Bone marrow (tissue), 2 donors: ENCODE data around the gene OSER1.
A peak's percentile ranks its signal among the peaks of the same experiment; 100 is the strongest.
"Not testable (repeated sequence)": the region's sequence is repeated elsewhere in the genome, so short reads cannot be mapped to it uniquely, and the experiment has no call there.

Source experiments
- DNase-seq, 2 donors: peaks; one replicate each; lab custom pipeline; 2025; lab: John Stamatoyannopoulos, UW

OSER1 gene

GRCh38 chr20:44200983-44201382 is 9.6 kb downstream of the OSER1 start:
- DNase-seq: no peak

- no peak for DNase-seq
Observed at GRCh38 chr20:44200371-44200770, 10.2 kb downstream of the OSER1 start.

- no peak for DNase-seq
Observed at GRCh38 chr20:44199877-44200276, 10.7 kb downstream of the OSER1 start.

- DNase-seq: no peak
Observed at GRCh38 chr20:44198872-44199271, 11.7 kb downstream of the OSER1 start.

DNA sequence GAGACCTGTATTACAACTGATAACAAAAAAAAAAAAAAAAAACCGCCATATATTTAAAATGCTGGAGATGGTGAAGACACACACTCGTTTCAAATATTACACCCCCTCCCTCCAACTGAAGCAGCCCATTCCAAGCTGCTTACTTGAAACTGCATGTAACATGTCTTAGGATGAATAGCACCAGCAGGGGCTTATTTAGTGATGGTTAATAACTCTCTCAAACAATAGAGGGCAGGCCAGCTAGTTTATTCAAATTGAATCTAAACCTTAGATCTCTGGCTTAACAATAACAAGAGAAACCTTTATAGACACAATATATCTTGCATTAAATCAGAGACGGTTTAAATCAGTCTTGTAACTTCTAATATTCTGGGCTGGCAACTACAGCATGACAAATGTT is 14.3 kb downstream of the OSER1 start:
- DNase-seq: no peak

GRCh38 chr20:44195605-44196004 is 15.0 kb downstream of the OSER1 start:
- no peak for DNase-seq

- no peak for DNase-seq
Observed at GRCh38 chr20:44193801-44194200, 16.8 kb downstream of the OSER1 start.

DNA sequence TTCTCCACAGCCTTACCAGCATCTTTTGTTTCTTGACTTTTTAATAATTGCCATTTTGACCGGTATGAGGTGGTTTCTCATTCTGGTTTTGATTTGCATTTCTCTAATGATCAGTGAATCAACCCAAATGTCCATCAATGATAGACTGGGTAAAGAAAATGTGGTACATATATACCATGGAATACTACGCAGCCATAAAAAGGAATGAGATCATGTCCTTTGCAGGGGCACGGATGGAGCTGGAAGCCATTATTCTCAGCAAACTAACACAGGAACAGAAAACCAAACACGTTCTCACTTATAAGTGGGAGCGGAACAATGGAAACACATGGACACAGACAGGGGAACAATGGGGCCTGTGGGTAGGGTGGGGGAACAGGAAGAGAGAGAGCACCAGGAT is 18.9 kb downstream of the OSER1 start:
- DNase-seq: not testable (repeated sequence)

DNA sequence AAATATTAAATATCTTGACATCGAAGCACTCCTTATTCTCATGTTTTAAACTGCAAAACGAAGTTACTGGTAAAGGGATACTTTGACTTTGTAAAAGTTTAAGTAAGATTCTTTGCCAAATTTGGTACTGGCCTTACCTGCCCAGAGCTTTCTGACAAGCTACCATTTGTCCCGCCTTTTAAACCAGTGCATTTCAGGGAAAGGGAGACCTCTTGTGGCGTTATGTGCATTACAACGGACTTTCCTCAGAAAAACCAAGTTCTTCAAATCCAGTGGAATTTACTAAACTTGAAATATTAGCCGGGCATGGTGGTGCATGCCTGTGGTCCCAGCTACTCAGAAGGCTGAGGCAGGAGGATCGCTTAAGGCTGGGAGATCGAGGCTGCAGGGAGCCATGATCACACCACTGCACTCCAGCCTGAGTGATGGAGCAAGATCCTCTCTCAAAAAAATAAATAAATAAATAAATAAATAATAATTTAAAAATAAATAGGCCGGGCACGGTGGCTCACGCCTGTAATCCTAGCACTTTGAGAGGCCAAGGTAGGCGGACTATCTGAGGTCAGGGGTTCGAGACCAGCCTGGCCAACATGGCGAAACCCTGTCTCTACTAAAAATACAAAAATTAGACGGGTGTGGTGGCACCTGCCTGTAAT is 20.2 kb downstream of the OSER1 start:
- peak in 1 of 2 donors; percentile 20 for DNase-seq

DNA sequence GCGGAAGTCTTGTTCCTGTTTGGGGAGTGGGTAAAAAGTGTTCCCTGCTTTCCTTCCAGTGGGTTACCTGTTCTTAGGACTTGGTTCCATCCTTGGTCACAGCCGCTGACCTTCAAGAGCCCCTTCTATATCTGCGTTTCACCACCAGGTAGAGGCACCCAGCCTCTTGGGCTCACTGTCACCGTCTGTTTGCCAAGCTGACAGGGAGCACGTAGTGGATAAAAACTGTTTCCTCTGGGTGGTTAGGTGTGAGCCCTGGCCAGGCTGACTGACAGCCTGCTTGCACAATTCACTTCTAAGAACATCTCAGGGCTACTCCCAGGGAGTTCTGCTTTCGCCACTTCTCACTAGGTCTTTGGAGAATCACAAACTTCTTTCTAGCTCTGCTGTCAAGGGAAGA is 21.8 kb downstream of the OSER1 start:
- DNase-seq: no peak

DNA sequence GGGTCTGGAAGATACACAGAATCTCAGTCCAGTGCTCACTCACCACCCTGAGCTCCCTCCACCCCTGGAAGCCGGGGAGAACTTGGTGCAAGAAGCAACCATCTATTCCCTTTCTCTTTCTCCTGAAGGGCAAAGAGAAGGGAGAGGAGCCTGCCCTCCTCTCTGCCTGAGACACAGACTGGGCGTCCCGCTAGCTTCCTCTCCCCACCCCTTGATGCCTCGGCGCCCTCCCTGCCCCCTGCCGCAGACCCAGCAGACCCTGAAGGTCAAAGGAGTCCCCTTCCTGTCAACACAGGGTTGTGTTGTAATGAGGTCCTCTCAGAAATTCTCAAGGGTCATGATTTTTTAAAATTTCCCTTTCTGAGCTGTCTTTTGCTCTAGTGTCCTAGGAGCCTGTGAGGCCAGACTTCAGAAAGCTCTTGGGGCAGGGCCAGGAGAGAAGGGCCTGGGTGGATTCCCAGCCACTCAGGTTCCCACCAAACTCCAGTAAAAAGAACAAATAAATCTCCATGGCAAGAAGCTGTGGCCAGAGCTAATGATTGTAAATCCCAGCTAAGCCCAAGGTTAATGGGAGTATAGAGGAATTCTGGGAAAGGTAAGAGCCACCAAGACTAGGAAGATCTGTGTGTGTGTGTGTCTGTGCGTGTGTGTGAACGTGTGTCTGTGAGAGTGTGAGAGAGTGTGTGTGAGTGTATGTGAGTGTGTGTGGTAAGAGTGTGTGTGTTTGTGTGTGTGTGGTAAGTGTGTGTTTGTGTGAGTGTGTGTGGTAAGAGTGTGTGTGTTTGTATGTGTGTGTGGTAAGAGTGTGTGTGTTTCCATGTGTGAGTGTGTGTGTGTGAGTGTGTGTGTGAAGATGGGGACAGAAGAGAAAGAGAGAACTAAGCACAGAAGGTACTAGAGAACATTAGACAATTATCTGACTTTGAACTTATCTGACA is 22.5 kb downstream of the OSER1 start:
- DNase-seq: no peak

DNA sequence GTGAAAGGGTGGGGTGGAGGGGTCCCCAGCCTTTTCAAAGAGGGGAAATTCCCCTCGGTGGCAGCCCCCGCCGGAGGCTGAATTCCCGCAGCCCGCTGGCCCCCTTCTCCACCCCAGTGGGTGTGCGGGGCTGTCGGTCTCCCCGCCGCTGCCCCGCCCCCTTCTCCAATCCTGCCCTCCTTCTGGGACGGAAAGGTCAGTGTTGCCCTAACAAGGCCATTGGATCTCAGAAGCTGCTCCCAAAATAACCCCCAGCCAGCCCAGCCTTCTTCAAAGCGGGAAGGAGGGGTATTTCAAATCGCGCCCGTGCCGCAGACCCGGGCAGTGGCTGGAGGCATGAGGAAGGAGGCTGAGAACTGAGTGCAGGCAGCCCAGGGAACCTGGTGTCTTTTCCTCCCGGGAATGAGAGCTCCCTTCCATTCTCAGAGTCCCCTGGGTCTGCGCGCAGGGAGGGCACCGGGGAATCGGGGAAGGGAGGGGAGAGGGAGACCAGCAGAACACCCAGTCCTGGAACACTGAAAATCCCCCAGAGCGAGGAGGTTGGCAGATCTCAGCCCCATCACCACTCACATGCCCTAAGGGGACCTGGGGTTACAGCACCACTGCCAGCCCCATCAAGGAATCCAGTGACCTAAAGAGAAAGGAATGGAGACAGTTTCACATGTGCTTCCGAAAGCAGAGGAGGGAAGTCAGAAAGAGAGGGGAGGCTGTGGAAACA is 23.4 kb downstream of the OSER1 start, which contains the start of gene JPH2:
TSS of gene JPH2 (minus strand) at position 135 of the 718 bp plus-strand sequence. CDS start 483 bp downstream, outside the sequence.
- no peak for DNase-seq

DNA sequence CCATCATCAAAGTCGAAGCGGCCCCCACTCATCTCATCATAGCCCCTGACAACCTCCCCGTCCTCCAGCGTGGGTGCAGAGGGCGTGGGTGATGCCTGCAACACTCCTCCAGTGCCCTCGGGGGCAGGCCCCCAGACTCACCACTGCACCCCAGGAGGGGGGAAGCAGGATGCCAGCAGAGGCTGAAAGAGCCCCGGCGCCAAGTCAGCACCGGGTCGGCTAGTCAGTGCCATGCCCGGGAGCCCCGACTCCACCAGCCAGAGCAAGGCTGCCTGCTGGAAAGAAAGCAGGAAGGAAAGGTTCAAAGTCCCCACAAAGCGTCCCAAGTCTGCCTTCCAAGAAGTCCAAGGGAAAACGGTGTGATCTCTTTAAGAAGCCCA is 23.9 kb downstream of the OSER1 start:
- no peak for DNase-seq

GRCh38 chr20:44186201-44186600 is 24.4 kb downstream of the OSER1 start:
- no peak for DNase-seq

DNA sequence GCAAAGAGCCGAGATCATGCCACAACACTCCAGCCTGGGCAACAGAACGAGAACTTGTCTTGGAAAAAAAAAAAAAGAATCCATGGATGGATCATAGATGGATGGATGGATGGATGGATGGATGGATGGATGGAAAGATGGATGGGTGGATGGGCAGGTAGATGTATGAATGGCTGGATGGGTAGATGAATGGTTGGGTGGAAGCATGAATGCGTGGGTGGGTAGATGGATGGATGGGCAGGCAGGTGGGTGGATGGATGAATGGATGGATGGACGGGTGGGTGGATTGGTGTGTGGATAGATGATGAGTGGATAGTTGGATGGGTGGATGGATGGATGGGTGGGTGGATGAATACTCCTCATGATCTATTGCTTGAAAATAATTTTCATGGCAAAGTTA is 25.0 kb downstream of the OSER1 start:
- DNase-seq: no peak

DNA sequence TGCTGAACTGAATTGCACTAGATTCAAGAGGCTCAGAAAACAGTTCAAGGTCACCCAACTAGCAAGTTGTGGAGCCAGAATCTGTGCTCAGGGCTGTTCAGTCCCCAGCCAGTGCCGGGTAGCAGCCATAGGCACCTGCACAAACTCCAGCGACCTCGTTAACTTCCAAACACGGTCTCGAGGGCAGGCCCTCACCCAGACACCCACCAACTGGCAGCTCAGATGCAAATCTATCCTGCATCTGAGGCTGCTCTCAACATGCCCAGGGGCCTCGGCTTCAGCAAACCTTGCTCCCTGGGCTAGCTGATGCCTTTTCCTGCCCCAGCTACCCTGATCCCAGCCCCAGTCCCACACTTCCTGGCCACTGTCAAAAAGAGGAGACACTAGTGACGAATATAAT is 27.3 kb downstream of the OSER1 start:
- DNase-seq: no peak

GRCh38 chr20:44182863-44183262 is 27.7 kb downstream of the OSER1 start:
- no peak for DNase-seq

- DNase-seq: no peak
Observed at GRCh38 chr20:44182135-44182765, 28.3 kb downstream of the OSER1 start.

DNA sequence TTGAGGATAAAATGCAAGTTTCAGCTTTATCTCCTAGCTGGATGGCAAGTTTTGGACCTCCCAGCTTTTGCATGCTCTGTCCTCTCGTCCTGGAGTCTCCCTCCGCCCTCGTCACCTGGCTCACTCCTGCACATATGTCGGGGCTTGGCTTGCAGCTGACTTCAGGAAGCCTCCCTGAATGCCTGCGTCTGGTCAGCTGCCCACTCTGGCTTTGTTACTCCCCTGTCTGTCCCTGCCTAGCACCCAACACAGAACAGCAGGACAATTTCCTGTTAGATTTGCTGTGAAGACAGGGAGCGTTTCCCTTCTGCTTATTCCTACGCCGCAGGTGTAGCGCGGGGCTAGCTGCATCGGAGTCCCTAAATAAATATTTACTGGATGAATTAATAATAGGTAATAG is 29.0 kb downstream of the OSER1 start:
- DNase-seq: no peak

DNA sequence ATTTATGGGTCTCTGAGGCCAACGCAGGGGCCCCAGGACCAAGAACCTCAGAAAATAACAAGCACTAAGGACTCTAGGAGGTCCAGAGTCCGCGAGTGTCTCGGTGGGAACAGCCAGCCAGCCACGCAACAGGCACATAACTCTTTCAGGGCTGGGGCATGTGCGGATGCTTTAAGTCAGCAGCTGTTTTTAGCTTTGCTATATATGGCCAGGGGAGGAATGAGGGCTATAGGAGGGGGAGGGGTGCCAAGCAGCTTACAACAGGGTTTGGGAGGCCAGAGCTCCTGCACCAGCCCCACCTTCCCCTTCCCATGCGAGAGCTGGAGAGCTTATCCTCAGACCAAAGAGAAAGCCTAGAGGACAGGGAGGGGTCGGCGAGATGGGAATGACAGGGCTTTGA is 29.8 kb downstream of the OSER1 start:
- DNase-seq: no peak

DNA sequence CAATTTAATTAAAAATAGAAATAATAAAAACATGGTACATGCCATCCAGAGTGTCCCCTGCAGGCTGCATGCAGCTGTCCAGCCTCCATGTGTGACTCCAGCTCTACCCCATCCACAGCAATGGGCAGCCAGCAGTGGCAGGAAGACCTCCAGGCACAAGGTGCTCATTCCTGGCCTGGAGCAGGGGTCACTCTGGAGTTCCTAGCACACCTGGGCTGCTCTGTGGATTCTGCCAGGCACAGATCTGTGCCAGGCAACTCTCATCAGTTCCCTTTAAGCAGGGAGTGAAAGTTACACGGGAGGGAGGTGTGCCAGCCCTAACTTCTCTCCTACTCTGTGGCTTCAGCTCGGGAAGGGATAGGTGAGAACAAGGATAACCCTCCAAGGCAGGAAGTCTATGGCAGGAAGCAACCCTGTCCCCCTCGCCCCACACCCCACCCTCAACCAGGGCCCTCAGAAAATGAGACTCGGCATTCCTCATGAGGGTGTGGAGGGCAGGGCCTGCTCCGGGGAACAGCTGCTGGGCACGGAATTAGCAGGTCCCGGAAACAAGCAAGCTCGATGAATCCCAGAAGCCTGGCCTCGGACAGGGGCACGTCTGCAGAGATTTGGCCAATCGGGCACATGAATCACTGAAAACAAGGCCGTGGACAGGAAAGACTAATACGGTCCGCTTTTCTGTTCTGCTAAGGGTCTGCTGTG is 33.6 kb downstream of the OSER1 start:
- DNase-seq: no peak
